Activated B cell treated with CpG ODN at 0.5 μM for 24 hours (primary cell): ENCODE measurements around the gene UCN. TPM values are rescaled to one million over a fixed set of nuclear protein-coding genes. Genes with fewer than 3 reads are reported as not detected.
A peak's percentile ranks its signal among the peaks of the same experiment; 100 is the strongest.
"Not testable (repeated sequence)": the region's sequence is repeated elsewhere in the genome, so short reads cannot be mapped to it uniquely, and the experiment has no call there.

ENCODE experiments used
- ATAC-seq: fragments of 200-7000 bp; cut with Tn5 transposase; one replicate; pipeline ENCODE4 v1.10.0; 2021; ENCODE audit warnings: low read depth, mild to moderate bottlenecking, moderate library complexity
- CTCF ChIA-PET: fragments of 350-600 bp; sonication (Branson Sonifier 250); formaldehyde crosslinking; loops from one replicate; lab custom pipeline; 2021; ENCODE audit warnings: antibody characterized with exemption; lab: Charles Lee
- POLR2A ChIA-PET: fragments of 350-600 bp; sonication (Branson Sonifier 250); formaldehyde crosslinking; loops from one replicate; lab custom pipeline; 2021; ENCODE audit warnings: antibody characterized with exemption; lab: Charles Lee
- DNase-seq: peaks from one replicate; pipeline ENCODE4 v3.0.0; 2022
- H3K27ac Mint-ChIP-seq: one replicate; pipeline ENCODE4 v1.8.0; 2020; ENCODE audit warnings: mixed read lengths
- H3K27me3 Mint-ChIP-seq: one replicate; pipeline ENCODE4 v1.8.0; 2021; ENCODE audit warnings: mixed read lengths
- H3K36me3 Mint-ChIP-seq: one replicate; pipeline ENCODE4 v1.8.0; 2021; ENCODE audit warnings: low read depth, mixed read lengths
- H3K4me1 Mint-ChIP-seq: one replicate; pipeline ENCODE4 v1.8.0; 2021; ENCODE audit warnings: mixed read lengths
- H3K4me3 Mint-ChIP-seq: one replicate; pipeline ENCODE4 v1.8.0; 2020; ENCODE audit warnings: mild to moderate bottlenecking, mixed read lengths
- H3K9me3 Mint-ChIP-seq: one replicate; pipeline ENCODE4 v1.8.0; 2020; ENCODE audit warnings: mixed read lengths
- intact Hi-C: fragments of 100-400 bp; cut with micrococcal nuclease; formaldehyde crosslinking; loops from one replicate; pipeline ENCODE4 v1.15.1; 2024
- total RNA-seq: library from RNA; stranded (reverse); gene quantifications from 2 replicates; pipeline ENCODE4 v1.2.3, GENCODE V29; 2022
- TF ChIP-seq, protein P1 (sequence below): fragments of 200-600 bp; IDR thresholded peaks from one replicate; pipeline ENCODE4 v1.8.0; 2022; ENCODE audit warnings: antibody characterized with exemption, mild to moderate bottlenecking

The UCN gene
- total RNA-seq, 1 donor from 2014 or later = 1.2 TPM

DNA sequence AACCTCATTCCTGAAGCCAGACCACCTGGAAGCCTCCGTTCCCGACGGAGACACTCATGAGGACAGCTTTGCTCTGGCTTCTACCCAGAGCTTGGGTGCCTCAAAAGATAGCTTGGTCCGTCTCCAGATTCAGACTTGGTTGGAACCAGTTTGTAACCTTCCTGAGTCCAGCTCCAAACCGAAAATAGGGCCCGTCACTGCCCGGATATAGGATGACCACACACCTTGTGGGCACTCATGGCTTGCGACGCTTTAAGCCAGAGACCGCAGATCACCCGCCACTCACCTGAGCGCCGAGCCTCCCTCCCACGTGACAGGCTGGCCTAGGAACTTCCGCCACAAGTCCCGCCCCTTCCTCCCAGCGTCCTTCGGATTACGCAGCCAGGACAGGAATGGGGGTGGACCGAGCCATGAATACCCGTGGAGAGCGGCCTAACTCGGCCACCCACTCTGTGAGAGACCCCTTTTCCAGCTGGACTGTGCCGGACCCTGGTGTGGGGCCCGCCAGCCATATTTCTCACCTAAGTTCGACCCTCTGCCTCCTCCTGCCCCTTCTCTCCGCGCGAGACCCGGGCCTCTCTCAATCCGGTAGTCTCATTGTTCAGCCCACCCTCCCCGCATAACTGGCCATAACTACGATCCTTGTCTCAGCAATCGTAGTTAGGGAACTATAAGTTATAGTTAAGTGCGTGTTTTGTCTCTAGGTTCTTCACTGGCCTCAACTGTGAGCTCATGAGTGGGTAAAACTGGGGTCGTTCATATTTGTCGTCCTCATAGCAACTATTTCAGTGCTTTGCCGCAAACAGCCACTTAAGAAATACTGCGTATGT, 14.7 kb upstream of the UCN start, which contains the start of gene MPV17:
TSS of gene MPV17 (minus strand) at position 332 of the 830 bp plus-strand sequence. CDS start 580 bp downstream, outside the sequence.
- H3K27me3 Mint-ChIP-seq = no peaks in the 10 kb centered on the region
- DNase-seq (peak; percentile 79), ATAC-seq (peak; percentile 95)
- no peaks in the 10 kb centered on the region for H3K9me3 Mint-ChIP-seq
- H3K36me3 Mint-ChIP-seq = peaks cover 32% of the 10 kb centered on the region
- POLR2A ChIA-PET = interaction anchor here (0.7 to 2.7 kb wide), 13 partner anchors 13 to 305 kb away, joined by 3 to 26 read pairs (median 4); partner anchors contain the start of genes ATRAID, CCDC121, EIF2B4 and GPN1
- peaks cover 25% of the 10 kb centered on the region for H3K4me1 Mint-ChIP-seq
- CTCF ChIA-PET = interaction anchor here (1.3 kb wide), 1 partner anchor 20 kb away, joined by 7 read pairs; no protein-coding TSS in a partner anchor
- H3K4me3 Mint-ChIP-seq = peak within 1 kb of the TSS; percentile 99
- TF ChIP-seq, protein P1, sequence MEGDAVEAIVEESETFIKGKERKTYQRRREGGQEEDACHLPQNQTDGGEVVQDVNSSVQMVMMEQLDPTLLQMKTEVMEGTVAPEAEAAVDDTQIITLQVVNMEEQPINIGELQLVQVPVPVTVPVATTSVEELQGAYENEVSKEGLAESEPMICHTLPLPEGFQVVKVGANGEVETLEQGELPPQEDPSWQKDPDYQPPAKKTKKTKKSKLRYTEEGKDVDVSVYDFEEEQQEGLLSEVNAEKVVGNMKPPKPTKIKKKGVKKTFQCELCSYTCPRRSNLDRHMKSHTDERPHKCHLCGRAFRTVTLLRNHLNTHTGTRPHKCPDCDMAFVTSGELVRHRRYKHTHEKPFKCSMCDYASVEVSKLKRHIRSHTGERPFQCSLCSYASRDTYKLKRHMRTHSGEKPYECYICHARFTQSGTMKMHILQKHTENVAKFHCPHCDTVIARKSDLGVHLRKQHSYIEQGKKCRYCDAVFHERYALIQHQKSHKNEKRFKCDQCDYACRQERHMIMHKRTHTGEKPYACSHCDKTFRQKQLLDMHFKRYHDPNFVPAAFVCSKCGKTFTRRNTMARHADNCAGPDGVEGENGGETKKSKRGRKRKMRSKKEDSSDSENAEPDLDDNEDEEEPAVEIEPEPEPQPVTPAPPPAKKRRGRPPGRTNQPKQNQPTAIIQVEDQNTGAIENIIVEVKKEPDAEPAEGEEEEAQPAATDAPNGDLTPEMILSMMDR = no peak
- peak within 1 kb of the TSS; percentile 96 for H3K27ac Mint-ChIP-seq
- intact Hi-C loops = loop anchor here (1.0 to 2.0 kb wide), 10 partner anchors 20 to 306 kb away; partner anchors contain the start of genes ATRAID, CCDC121, EIF2B4 and GPN1

DNA sequence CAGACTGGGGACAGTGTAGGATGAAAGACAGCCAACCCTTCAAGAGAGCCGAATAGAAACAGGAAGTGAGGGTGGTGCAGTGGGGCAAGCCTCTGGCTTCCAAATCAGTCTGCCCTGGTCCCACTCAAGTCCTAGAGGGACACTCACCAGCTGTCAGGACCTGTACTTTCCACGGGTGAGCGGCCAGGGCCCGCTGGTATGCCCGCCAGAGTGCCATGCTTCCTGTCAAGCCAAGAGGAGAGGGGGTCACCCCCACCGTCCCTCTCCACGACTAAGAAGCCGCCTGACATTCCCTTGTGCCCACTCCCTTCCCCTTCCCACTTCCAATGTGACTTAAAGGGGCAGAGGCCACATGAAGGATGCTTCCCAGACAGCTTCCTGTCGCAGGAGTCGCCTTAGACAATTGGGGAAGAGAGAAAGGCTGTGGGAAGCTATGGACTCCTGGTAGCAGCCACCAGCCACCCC, 14.1 kb upstream of the UCN start:
- intact Hi-C loops = loop anchor here (2.0 kb wide), 4 partner anchors 20 to 306 kb away; partner anchors contain the start of genes CCDC121, GPN1, NRBP1 and ZNF513
- TF ChIP-seq, protein P1 = no peak
- CTCF ChIA-PET = interaction anchor here (1.3 kb wide), 1 partner anchor 19 kb away, joined by 7 read pairs; no protein-coding TSS in a partner anchor
- Mint-ChIP-seq H3K4me3 (peak overlapping the region; percentile 99), H3K36me3 (peaks cover 31% of the 10 kb centered on the region), H3K9me3 (no peaks in the 10 kb centered on the region), H3K4me1 (peaks cover 25% of the 10 kb centered on the region), H3K27me3 (no peaks in the 10 kb centered on the region), H3K27ac (peak overlapping the region; percentile 96)
- ATAC-seq (peak; percentile 41), DNase-seq (no peak)
- POLR2A ChIA-PET = interaction anchor here (0.7 to 2.7 kb wide), 11 partner anchors 14 to 306 kb away, joined by 3 to 26 read pairs (median 5); partner anchors contain the start of genes CCDC121, EIF2B4, GPN1 and GTF3C2

DNA sequence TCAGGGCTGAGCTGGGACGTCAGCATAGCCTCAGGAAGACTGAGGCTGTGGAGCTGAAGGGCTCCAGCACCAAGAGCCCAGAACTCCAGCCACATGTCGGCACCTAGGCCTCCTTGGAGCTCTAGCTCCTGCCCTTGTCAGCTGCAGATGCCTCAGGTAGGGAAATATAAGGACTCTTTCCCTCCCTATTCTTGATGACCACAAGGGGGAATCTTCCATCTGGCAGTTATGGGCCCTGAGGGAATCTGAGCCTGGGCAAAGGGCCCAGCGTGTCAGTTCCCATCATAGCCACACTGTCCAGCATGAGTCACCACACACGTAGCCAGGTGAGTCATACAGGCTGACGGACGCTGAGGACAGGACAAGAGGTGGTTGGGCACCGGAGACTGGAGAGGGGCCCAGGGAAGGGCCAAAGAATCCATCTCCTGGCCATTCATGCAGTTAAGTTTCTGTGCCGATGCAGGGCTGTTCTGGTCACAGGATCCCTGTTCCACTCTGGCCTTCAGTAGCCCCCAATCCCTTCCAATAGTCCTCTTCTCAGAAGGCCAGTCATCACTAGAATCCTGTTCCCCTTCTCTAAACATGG, 12.8 kb upstream of the UCN start:
- intact Hi-C loops = no loop called here
- DNase-seq = no peak
- Mint-ChIP-seq H3K27me3 (no peaks in the 10 kb centered on the region), H3K4me1 (peaks cover 25% of the 10 kb centered on the region), H3K9me3 (no peaks in the 10 kb centered on the region), H3K36me3 (peaks cover 22% of the 10 kb centered on the region), H3K4me3 (no peak overlapping the region), H3K27ac (no peak overlapping the region)
- CTCF ChIA-PET = no interaction called here
- POLR2A ChIA-PET = interaction anchor here (0.5 to 2.6 kb wide), 3 partner anchors 9 to 36 kb away, joined by 3 to 20 read pairs (median 7); partner anchors contain the start of gene GTF3C2
- no peak for ATAC-seq
- TF ChIP-seq, protein P1 = no peak

DNA sequence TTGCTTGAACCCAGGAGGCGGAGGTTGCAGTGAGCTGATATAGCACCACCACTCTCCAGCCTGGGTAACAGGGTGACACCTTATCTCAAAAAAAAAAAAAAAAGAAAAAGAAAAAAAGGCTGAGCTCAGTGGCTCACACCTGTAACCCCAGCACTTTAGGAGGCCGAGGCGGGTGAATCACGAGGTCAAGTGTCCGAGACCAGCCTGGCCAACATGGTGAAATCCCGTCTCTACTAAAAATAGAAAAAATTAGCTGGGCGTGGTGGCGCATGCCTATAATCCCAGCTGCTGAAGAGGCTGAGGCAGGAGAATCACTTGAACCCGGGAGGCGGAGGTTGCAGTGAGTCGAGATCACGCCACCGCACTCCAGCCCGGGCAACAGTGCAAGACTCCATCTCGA, 11.6 kb upstream of the UCN start:
- DNase-seq, ATAC-seq, CTCF ChIA-PET, intact Hi-C loops, H3K9me3 Mint-ChIP-seq, H3K4me3 Mint-ChIP-seq, H3K27ac Mint-ChIP-seq, H3K27me3 Mint-ChIP-seq: not testable (repeated sequence)
- H3K36me3 Mint-ChIP-seq = peaks cover 16% of the 10 kb centered on the region
- POLR2A ChIA-PET = interaction anchor here (0.5 kb wide), 1 partner anchor 9 kb away, joined by 13 read pairs; no protein-coding TSS in a partner anchor
- H3K4me1 Mint-ChIP-seq = peaks cover 25% of the 10 kb centered on the region

DNA sequence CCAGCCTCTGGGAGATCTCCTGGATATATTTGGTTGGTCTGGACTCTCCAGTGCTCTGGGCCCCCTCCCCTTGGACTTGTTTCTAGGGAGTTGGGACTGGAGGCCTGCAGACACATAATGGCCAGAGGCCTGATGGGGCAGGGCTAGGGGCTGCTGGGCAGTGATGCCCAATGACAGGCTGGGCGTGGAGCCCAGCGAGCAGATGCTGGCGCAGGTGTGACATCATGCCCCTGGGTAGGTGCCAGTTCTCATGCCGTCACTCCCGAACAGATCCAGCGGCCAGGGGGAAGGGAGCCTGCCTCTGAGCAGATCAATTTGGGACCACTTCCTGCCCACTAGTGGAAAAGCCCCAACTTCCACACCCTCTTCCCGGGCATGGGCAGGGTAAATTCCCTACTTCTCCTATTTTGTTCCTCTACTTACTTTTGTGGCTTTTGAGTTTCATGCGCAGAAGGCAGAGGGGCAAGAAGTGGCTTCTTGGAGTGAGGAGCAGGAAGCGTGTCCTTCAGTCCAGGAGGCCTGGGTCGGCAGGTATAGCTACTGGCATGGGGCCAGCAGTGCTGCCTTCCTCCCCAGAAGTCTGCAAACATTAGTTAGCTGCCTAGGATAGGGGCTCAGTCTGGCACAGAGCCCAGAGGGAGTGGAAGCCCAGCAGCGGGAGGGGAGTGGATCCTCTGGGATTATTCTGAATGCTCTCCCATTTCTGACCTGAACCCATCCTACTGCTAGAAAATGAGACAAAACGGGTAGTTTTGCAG, 8.6 kb upstream of the UCN start:
- Mint-ChIP-seq H3K27me3 (no peaks in the 10 kb centered on the region), H3K36me3 (peaks cover 15% of the 10 kb centered on the region), H3K27ac (no peak overlapping the region), H3K4me3 (no peak overlapping the region), H3K4me1 (peaks cover 5% of the 10 kb centered on the region), H3K9me3 (no peaks in the 10 kb centered on the region)
- TF ChIP-seq, protein P1 = no peak
- ChIA-PET CTCF (no interaction called here), POLR2A (interaction anchor here (0.5 to 1.7 kb wide), 2 partner anchors 54 to 147 kb away, joined by 4 to 6 read pairs; no protein-coding TSS in a partner anchor)
- intact Hi-C loops = no loop called here
- ATAC-seq (no peak), DNase-seq (no peak)
